ENCODE measurements around the gene OTUD5. TPM values are rescaled to one million over a fixed set of nuclear protein-coding genes. Genes with fewer than 3 reads are reported as not detected.

OTUD5 gene
- total RNA-seq, 4 donors from 2014 or later = 39.9 to 53.9 (median 48.5) TPM

DNA sequence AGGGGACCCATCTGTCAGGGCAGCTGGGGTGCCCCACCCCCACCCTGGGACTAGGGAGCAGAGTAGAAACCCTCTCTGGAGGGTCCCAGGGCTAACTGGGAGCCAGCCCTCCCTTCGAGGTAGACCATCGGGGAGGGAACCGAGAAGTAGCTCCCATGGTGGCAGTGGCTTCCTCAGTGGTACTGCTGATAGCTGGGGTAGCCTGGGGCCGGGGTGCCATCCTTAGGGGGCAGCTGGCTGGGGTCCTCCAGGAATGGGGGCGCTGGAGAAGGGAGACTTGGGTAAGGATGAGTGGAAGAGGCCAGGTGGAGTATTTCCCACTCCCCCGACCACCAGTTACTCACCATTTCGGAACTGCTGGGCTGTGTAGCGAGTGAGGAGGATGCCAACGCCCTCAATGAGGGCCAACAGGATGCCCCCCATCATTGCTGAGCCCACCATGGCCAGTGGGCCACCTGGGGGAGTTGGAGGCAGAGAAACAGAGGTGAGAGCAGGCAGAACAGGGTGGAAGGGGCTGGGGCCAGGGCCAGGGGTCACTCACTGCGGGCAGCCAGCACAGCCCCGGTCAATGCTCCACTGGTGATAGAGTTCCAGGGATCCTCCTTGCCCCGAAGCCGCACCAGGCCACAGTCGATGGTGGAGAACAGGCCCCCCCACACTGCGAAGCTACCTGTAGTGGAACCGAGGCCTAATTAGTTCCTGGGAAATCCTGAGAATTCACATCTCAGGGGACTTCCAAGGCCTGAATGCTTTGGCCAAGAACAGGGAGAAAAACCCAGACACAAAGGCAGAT, 63.7 kb downstream of the OTUD5 start:
- Histone ChIP-seq H3K4me3 (no peak overlapping the region), H3K27ac (replicated peaks in 1 of 4) (no peak overlapping the region), H3K4me1 (peaks cover 6 to 29% (median 27%) of the 10 kb centered on the region in 4 donors), H3K9me3 (no peaks in the 10 kb centered on the region), H3K36me3 (peaks cover 0 to 15% (median 11%) of the 10 kb centered on the region in 4 donors), H3K27me3 (no peaks in the 10 kb centered on the region)
- intact Hi-C loops (cut with DNase I) = loop anchor here (5.0 kb wide), 1 partner anchor 91 kb away; the partner anchor contains the start of gene HDAC6
- WGBS = 69% methylated on average over 16 of the region's 16 CpGs
- DNase-seq (ENCODE audit: extremely low spot score) = no peak
- TF ChIP-seq EP300 (IDR thresholded peaks at IDR 0.05) (no peak), POLR2AphosphoS5 (IDR thresholded peaks at IDR 0.05) (no peak)
- TF ChIP-seq, protein P1, sequence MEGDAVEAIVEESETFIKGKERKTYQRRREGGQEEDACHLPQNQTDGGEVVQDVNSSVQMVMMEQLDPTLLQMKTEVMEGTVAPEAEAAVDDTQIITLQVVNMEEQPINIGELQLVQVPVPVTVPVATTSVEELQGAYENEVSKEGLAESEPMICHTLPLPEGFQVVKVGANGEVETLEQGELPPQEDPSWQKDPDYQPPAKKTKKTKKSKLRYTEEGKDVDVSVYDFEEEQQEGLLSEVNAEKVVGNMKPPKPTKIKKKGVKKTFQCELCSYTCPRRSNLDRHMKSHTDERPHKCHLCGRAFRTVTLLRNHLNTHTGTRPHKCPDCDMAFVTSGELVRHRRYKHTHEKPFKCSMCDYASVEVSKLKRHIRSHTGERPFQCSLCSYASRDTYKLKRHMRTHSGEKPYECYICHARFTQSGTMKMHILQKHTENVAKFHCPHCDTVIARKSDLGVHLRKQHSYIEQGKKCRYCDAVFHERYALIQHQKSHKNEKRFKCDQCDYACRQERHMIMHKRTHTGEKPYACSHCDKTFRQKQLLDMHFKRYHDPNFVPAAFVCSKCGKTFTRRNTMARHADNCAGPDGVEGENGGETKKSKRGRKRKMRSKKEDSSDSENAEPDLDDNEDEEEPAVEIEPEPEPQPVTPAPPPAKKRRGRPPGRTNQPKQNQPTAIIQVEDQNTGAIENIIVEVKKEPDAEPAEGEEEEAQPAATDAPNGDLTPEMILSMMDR (IDR thresholded peaks at IDR 0.05) = no peak

DNA sequence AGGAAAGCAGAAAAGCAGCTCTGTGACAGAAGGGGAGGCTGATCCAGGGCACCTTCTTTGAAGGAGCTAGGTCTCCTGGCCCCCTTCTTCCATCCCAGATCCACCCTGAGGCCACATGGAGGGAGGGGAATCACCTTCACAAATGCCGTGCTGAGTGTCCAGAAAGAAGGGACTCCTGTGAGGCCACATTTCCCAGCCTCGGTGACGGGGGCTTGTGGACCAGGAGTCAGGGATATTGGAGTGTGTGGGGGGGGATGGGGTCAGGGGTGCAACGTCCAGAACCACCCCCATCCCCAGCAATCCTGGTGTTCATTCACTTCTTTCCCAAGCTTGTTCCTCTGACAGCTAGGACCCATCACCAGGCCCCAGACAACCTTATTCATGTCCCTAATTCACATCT, 64.5 kb downstream of the OTUD5 start:
- no peak for TF ChIP-seq POLR2AphosphoS5 (IDR thresholded peaks at IDR 0.05)
- TF ChIP-seq EP300 (IDR thresholded peaks at IDR 0.05) = no peak
- TF ChIP-seq POLR2A (IDR thresholded peaks at IDR 0.05; ENCODE audit: low read depth) = no peak
- TF ChIP-seq, protein P1 (IDR thresholded peaks at IDR 0.05) = no peak
- Histone ChIP-seq H3K4me3 (no peak overlapping the region), H3K36me3 (peaks cover 0 to 15% (median 11%) of the 10 kb centered on the region in 4 donors), H3K27me3 (no peaks in the 10 kb centered on the region), H3K27ac (replicated peaks in 1 of 4) (no peak overlapping the region), H3K4me1 (peaks cover 6 to 24% (median 22%) of the 10 kb centered on the region in 4 donors), H3K9me3 (no peaks in the 10 kb centered on the region)
- 64% methylated on average over 4 of the region's 4 CpGs for WGBS
- intact Hi-C loops (cut with DNase I) = loop anchor here (5.0 kb wide), 1 partner anchor 91 kb away; the partner anchor contains the start of gene HDAC6
- DNase-seq (ENCODE audit: extremely low spot score) = no peak

DNA sequence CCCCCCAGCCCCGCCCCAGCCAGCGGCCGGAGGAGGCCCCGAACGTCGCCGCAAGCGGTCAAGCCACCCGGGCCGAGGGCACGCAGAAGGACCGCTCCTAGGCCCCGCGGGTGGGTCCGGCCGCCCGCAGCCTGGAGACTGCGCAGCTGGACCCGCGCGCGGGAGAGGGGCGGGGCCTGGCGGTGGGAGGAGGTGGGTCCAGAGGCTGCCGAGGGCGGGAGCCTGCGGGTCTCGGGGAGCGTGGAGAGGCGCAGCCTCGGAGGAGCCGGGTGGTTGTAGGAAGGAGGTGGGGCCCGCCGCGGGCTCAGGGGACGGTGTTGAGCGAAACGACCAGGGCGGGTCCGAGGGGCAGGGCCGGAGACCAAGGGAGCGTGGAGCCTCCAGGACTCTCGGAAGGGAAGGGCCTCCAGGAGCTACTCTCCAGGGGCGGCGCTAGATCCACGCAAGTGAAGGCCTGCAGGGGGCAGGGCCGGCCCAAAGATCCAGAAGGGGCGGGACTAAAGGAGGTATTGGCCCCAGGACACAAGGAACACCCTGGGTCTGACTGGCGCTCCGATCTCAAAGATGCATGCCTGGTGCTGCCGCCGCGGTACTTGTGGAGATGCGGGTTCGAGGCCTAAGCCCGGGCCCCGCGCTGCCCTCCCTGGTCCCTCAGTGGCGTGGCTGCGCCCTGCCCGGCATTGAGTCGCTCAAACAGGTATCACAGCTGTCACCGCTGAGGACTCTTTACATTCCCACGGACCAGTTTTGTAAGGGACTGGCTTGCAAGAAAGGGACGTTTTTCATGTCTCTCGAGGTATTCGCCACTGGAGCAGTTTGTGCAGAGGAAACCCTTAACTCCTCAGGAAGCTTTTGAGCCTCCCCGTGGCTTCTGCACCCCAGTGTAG, 65.8 kb downstream of the OTUD5 start:
- intact Hi-C loops (cut with DNase I) = loop anchor here (5.0 kb wide), 1 partner anchor 89 kb away; the partner anchor contains the start of gene HDAC6
- DNase-seq (ENCODE audit: extremely low spot score) = peak; percentile 95
- Histone ChIP-seq H3K9me3 (no peaks in the 10 kb centered on the region), H3K36me3 (peaks cover 0 to 15% (median 11%) of the 10 kb centered on the region in 4 donors), H3K4me3 (peak overlapping the region; percentile 68 to 70 (median 69)), H3K27me3 (no peaks in the 10 kb centered on the region), H3K27ac (replicated peaks in 1 of 4) (peak overlapping the region; percentile 80 to 84 (median 82)), H3K4me1 (peaks cover 4 to 22% (median 19%) of the 10 kb centered on the region in 4 donors)
- TF ChIP-seq, protein P1 (IDR thresholded peaks at IDR 0.05) = peak; percentile 40 to 53 (median 50)
- no peak for TF ChIP-seq EP300 (IDR thresholded peaks at IDR 0.05)
- TF ChIP-seq POLR2A (IDR thresholded peaks at IDR 0.05; ENCODE audit: low read depth) = no peak
- TF ChIP-seq POLR2AphosphoS5 (IDR thresholded peaks at IDR 0.05) = peak; percentile 53 to 79
- 41% methylated on average over 39 of the region's 68 CpGs for WGBS

DNA sequence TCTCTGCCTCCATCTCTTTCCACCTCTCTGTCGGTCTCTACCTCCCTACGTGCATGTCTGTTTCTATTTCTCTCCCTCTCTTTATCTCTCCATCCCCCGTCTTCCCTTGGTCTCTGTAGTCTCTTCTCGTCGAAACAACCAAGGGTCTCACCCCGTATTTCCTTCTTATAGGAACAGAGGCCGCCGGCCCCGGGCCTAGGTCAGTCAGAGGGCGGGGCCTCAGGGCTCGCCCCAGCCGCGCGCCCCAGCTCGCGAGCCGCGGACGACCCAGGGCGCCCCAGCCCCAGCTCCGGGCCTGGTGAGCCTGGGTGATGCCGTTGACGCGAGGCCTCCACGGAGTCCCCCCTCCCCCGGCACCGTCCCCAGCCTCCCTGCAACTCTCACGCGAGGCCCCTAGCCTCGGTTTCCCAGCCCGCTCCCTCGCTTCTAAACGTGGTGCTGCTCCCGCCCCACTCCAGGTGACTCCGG, 66.4 kb downstream of the OTUD5 start:
- H3K27me3 ChIP-seq = no peaks in the 10 kb centered on the region
- H3K4me1 ChIP-seq = peaks cover 0 to 15% (median 12%) of the 10 kb centered on the region in 4 donors
- WGBS = 55% methylated on average over 19 of the region's 35 CpGs
- H3K27ac ChIP-seq (replicated peaks in 1 of 4) = peak overlapping the region; percentile 80 to 84 (median 82)
- peaks cover 0 to 15% (median 11%) of the 10 kb centered on the region in 4 donors for H3K36me3 ChIP-seq
- TF ChIP-seq POLR2AphosphoS5 (IDR thresholded peaks at IDR 0.05) = no peak
- TF ChIP-seq, protein P1 (IDR thresholded peaks at IDR 0.05) = no peak
- intact Hi-C loops (cut with DNase I) = loop anchor here (5.0 kb wide), 1 partner anchor 89 kb away; the partner anchor contains the start of gene HDAC6
- peak overlapping the region; percentile 68 to 70 (median 69) for H3K4me3 ChIP-seq
- DNase-seq (ENCODE audit: extremely low spot score) = no peak
- H3K9me3 ChIP-seq = no peaks in the 10 kb centered on the region

Data from esophagus muscularis mucosa (tissue), 4 donors.